H1 (cell line): ENCODE measurements around the gene TASP1. TPM values are rescaled to one million over a fixed set of nuclear protein-coding genes. Genes with fewer than 3 reads are reported as not detected.
"Not testable (repeated sequence)": the region's sequence is repeated elsewhere in the genome, so short reads cannot be mapped to it uniquely, and the experiment has no call there.

Experiments
- CTCF ChIA-PET: fragments of 300-600 bp; sonication (Branson Sonifier 250); formaldehyde crosslinking; loops from one replicate; lab custom pipeline; 2021; ENCODE audit not compliant: partially characterized antibody; lab: Charles Lee
- POLR2A ChIA-PET: fragments of 300-600 bp; sonication (Branson Sonifier 250); formaldehyde crosslinking; loops from one replicate; lab custom pipeline; 2021; ENCODE audit warnings: inconsistent platforms; ENCODE audit not compliant: partially characterized antibody; lab: Charles Lee
- DNase-seq, 2 experiments: peaks; one replicate each; pipeline versions ENCODE4 v3.0.0 to v3.0.0-alpha.2; 2010 to 2022; ENCODE audit warnings: low spot score in 2 of 2, low read depth in 1 of 2, mixed read lengths in 1 of 2
- FAIRE-seq: peaks from 2 replicates; lab custom pipeline; 2011; peaks lifted over from hg19 to GRCh38; lab: Jason Lieb, UNC
- H2AFZ ChIP-seq: 2 replicates; pipeline ENCODE4 v1.8.1; 2012; ENCODE audit warnings: low read length, inconsistent platforms
- H2AK5ac ChIP-seq: 2 replicates; pipeline ENCODE4 v1.6.1; 2013; ENCODE audit warnings: low read depth, low read length
- H2BK120ac ChIP-seq: replicated peaks from 2 replicates; pipeline ENCODE3; 2013; ENCODE audit warnings: low read depth, low read length, inconsistent platforms
- H2BK12ac ChIP-seq: 2 replicates; pipeline ENCODE4 v1.6.1; 2013; ENCODE audit warnings: low read depth, low read length
- H2BK15ac ChIP-seq: 2 replicates; pipeline ENCODE4 v1.6.1; 2013; ENCODE audit warnings: low read length
- H2BK20ac ChIP-seq: 2 replicates; pipeline ENCODE4 v1.6.1; 2013; ENCODE audit warnings: low read length
- H2BK5ac ChIP-seq: 2 replicates; pipeline ENCODE4 v1.6.1; 2013; ENCODE audit warnings: low read depth, low read length
- H3K14ac ChIP-seq: 2 replicates; pipeline ENCODE4 v1.6.1; 2013; ENCODE audit warnings: inconsistent platforms; ENCODE audit not compliant: insufficient read length
- H3K18ac ChIP-seq: 2 replicates; pipeline ENCODE4 v1.6.1; 2013; ENCODE audit warnings: low read length; ENCODE audit errors: extremely low read depth
- H3K23ac ChIP-seq: 2 replicates; pipeline ENCODE4 v1.6.1; 2013; ENCODE audit warnings: inconsistent platforms; ENCODE audit not compliant: insufficient read length
- H3K23me2 ChIP-seq: 2 replicates; pipeline ENCODE4 v1.6.1; 2013; ENCODE audit warnings: low read depth, low read length
- H3K27ac ChIP-seq: 2 replicates; pipeline ENCODE4 v1.6.1; 2011; ENCODE audit warnings: low read depth, low read length, inconsistent platforms
- H3K27me3 ChIP-seq, 4 experiments: replicated peaks in 1 of 4; 1 replicate in 1 of 4; 2 replicates in 3 of 4; pipeline versions ENCODE4 v1.6.1 to v1.8.1; 2011 to 2013; ENCODE audit warnings: low read length in 3 of 4, mild to moderate bottlenecking in 3 of 4, inconsistent platforms in 2 of 4, mixed read lengths in 2 of 4, moderate library complexity in 1 of 4; ENCODE audit not compliant: control insufficient read depth in 3 of 4, insufficient read depth in 3 of 4; ENCODE audit errors: extremely low read depth in 1 of 4
- H3K36me3 ChIP-seq, 4 experiments: 2 replicates each; pipeline versions ENCODE4 v1.6.1 to v1.8.1; 2011 to 2013; ENCODE audit warnings: mild to moderate bottlenecking in 4 of 4, low read length in 3 of 4, moderate library complexity in 2 of 4, control low read depth in 1 of 4, inconsistent platforms in 1 of 4; ENCODE audit not compliant: insufficient read depth in 4 of 4, control insufficient read depth in 2 of 4
- H3K4ac ChIP-seq: replicated peaks from 2 replicates; pipeline ENCODE3; 2013; ENCODE audit warnings: low read length, low read depth, mixed read lengths, inconsistent platforms; ENCODE audit not compliant: insufficient read length
- H3K4me1 ChIP-seq, 4 experiments: replicated peaks in 1 of 4; 1 replicate in 1 of 4; 2 replicates in 3 of 4; pipeline versions ENCODE4 v1.6.1 to v1.8.1; 2011 to 2013; ENCODE audit warnings: low read length in 3 of 4, inconsistent platforms in 2 of 4, mixed read lengths in 1 of 4; ENCODE audit not compliant: insufficient read depth in 4 of 4, control insufficient read depth in 3 of 4
- H3K4me2 ChIP-seq, 2 experiments: 2 replicates each; pipeline versions ENCODE4 v1.6.1 to v1.8.1; 2011 to 2013; ENCODE audit warnings: low read depth in 2 of 2, low read length in 2 of 2, control low read depth in 1 of 2, inconsistent platforms in 1 of 2, mild to moderate bottlenecking in 1 of 2; ENCODE audit not compliant: insufficient read depth in 1 of 2
- H3K4me3 ChIP-seq, 4 experiments: fragments of 200-600, 300-600 bp in 1 of 4; sonication (generic), shearing (Covaris generic), sonication (Bioruptor Twin) in 1 of 4; 2 replicates each; pipeline versions ENCODE4 v1.5.1 to v1.8.1; 2011 to 2016; ENCODE audit warnings: low read length in 4 of 4, low read depth in 3 of 4, control low read depth in 2 of 4, inconsistent platforms in 2 of 4, mild to moderate bottlenecking in 2 of 4, mixed read lengths in 1 of 4, moderate library complexity in 1 of 4; ENCODE audit not compliant: insufficient read depth in 2 of 4; ENCODE audit errors: extremely low read depth in 1 of 4
- H3K56ac ChIP-seq: replicated peaks from 2 replicates; pipeline ENCODE3; 2013; ENCODE audit warnings: low read depth, mild to moderate bottlenecking, mixed read lengths, low read length, inconsistent platforms; ENCODE audit not compliant: insufficient read length
- H3K79me1 ChIP-seq: 2 replicates; pipeline ENCODE4 v1.6.1; 2013; ENCODE audit warnings: low read depth, low read length, control low read depth
- H3K79me2 ChIP-seq, 2 experiments: 2 replicates each; pipeline versions ENCODE4 v1.6.1 to v1.8.1; 2012 to 2013; ENCODE audit warnings: low read length in 2 of 2, mild to moderate bottlenecking in 2 of 2, inconsistent platforms in 1 of 2; ENCODE audit not compliant: insufficient read depth in 2 of 2, control insufficient read depth in 1 of 2
- H3K9ac ChIP-seq, 4 experiments: replicated peaks in 1 of 4; 1 replicate in 1 of 4; 2 replicates in 3 of 4; pipeline versions ENCODE4 v1.6.1 to v1.8.1; 2011 to 2013; ENCODE audit warnings: low read depth in 3 of 4, low read length in 3 of 4, control low read depth in 2 of 4, mild to moderate bottlenecking in 2 of 4, moderate library complexity in 2 of 4, inconsistent platforms in 1 of 4; ENCODE audit errors: extremely low read depth in 1 of 4
- H3K9me3 ChIP-seq, 2 experiments: 2 replicates each; pipeline versions ENCODE4 v1.6.1 to v1.8.1; 2012 to 2013; ENCODE audit warnings: mild to moderate bottlenecking in 2 of 2, moderate library complexity in 2 of 2, control low read depth in 1 of 2, inconsistent platforms in 1 of 2, low read depth in 1 of 2, low read length in 1 of 2, mixed read lengths in 1 of 2; ENCODE audit not compliant: insufficient read depth in 2 of 2
- H4K20me1 ChIP-seq, 2 experiments: replicated peaks in 1 of 2; 2 replicates each; pipeline versions ENCODE3 to v1.8.1; 2011 to 2013; ENCODE audit warnings: inconsistent platforms in 2 of 2, low read length in 2 of 2, mild to moderate bottlenecking in 1 of 2; ENCODE audit not compliant: insufficient read depth in 2 of 2, control insufficient read depth in 1 of 2
- H4K5ac ChIP-seq: 2 replicates; pipeline ENCODE4 v1.6.1; 2013; ENCODE audit warnings: low read length, low read depth, mixed read lengths, inconsistent platforms; ENCODE audit not compliant: insufficient read length
- H4K8ac ChIP-seq: 2 replicates; pipeline ENCODE4 v1.8.0; 2013; ENCODE audit warnings: mild to moderate bottlenecking, moderate library complexity, low read length, inconsistent platforms; ENCODE audit not compliant: insufficient read depth; ENCODE audit errors: extremely low read depth
- H4K91ac ChIP-seq: replicated peaks from 2 replicates; pipeline ENCODE3; 2013; ENCODE audit warnings: low read length, mixed read lengths, inconsistent platforms; ENCODE audit not compliant: insufficient read length
- WGBS, 2 experiments: shearing (Covaris generic) in 1 of 2; methylation state at CpG; one replicate each; pipeline versions ENCODE4 v1.1.6 to v1.1.7; 2013 to 2015; ENCODE audit warnings: low lambda C conversion rate in 2 of 2, mixed read lengths in 2 of 2, inconsistent platforms in 1 of 2, low coverage in 1 of 2, missing lambda C conversion rate in 1 of 2; ENCODE audit not compliant: insufficient replicate concordance in 2 of 2, insufficient coverage in 1 of 2, insufficient read length in 1 of 2; ENCODE audit errors: extremely low coverage in 1 of 2, missing lambda C conversion rate in 1 of 2; 5-methylcytosine and 5-hydroxymethylcytosine counted together
- polyA plus RNA-seq, 7 experiments: library from polyadenylated mRNA; depleted of rRNA in 3 of 7; stranded (reverse) in 5 of 7; unstranded in 2 of 7; fragments of >200 nt in 5 of 7; fragments of 200-250 nt in 2 of 7; gene quantifications; 1 replicate in 5 of 7; 2 replicates in 1 of 7; 4 replicates in 1 of 7; pipeline versions ENCODE4 v1.2.1 to v1.2.3, GENCODE V29; 2011 to 2013; ENCODE audit warnings: missing spikeins in 2 of 7, mixed read lengths in 2 of 7
- total RNA-seq: library from RNA; stranded (reverse); fragmentation: NEBNext Ultra II Directional; extraction: Animal tissue kit (Norgen Biotek cat#: 25700); gene quantifications from 2 replicates; pipeline ENCODE4 v1.2.1, GENCODE V29; 2021

The TASP1 gene
- total and polyA plus RNA-seq, 2 of the 8 experiments (the other 6 are each of a cell fraction or from before 2014, with no cell fraction given), result 4.5 to 10.9 TPM

- H3K23ac ChIP-seq, H3K9ac ChIP-seq, H4K5ac ChIP-seq, H3K56ac ChIP-seq, FAIRE-seq, H3K4ac ChIP-seq, H2BK15ac ChIP-seq, H2BK20ac ChIP-seq, H4K8ac ChIP-seq, H3K9me3 ChIP-seq, CTCF ChIA-PET, H2BK12ac ChIP-seq, H4K91ac ChIP-seq, H2BK120ac ChIP-seq, H3K27ac ChIP-seq, H3K27me3 ChIP-seq, DNase-seq, H3K4me3 ChIP-seq, H3K79me1 ChIP-seq, H3K36me3 ChIP-seq, H4K20me1 ChIP-seq, H2BK5ac ChIP-seq, H2AFZ ChIP-seq, H2AK5ac ChIP-seq, H3K14ac ChIP-seq, H3K18ac ChIP-seq, H3K23me2 ChIP-seq: not testable (repeated sequence)
- Histone ChIP-seq H3K79me2 (peaks cover 0 to 19% of the 10 kb centered on the region in 2 experiments; a peak in 2 of 4 replicates), H3K4me2 (peak overlapping the region in 1 of 2 experiments; percentile 46; a peak in 1 of 4 replicates), H3K4me1 (peaks cover 3 to 23% (median 9%) of the 10 kb centered on the region in 4 experiments)
- 77% methylated on average over 3 of the region's 3 CpGs; no CpG with 5 or more reads in 1 of the 2 experiments for WGBS, 2 experiments
- POLR2A ChIA-PET, result interaction anchor here (0.6 to 1.1 kb wide), 2 partner anchors 11 to 301 kb away, joined by 3 read pairs; partner anchors contain the start of gene TASP1
Observed at GRCh38 chr20:13627525-13627924, 11.2 kb downstream of the TASP1 start.
